WTC11 (cell line): ENCODE measurements around the gene ACIN1. TPM values are rescaled to one million over a fixed set of nuclear protein-coding genes. Genes with fewer than 3 reads are reported as not detected.

Source experiments
- ATAC-seq: fragments of 200-7000 bp; cut with Tn5 transposase; 2 replicates; pipeline ENCODE4 v1.10.0; 2021; ENCODE audit warnings: mild to moderate bottlenecking, moderate library complexity
- CTCF ChIA-PET: fragments of 300-600 bp; sonication (Branson Sonifier 250); formaldehyde crosslinking; loops from one replicate; lab custom pipeline; 2021; ENCODE audit warnings: antibody characterized with exemption; lab: Charles Lee
- POLR2A ChIA-PET: fragments of 350-600 bp; sonication (Branson Sonifier 250); formaldehyde crosslinking; loops from one replicate; lab custom pipeline; 2021; ENCODE audit warnings: antibody characterized with exemption; lab: Charles Lee
- DNase-seq: peaks from one replicate; pipeline ENCODE4 v3.0.0; 2021; ENCODE audit warnings: low spot score
- H3K27ac Mint-ChIP-seq: 2 replicates; pipeline ENCODE4 v1.8.0; 2021; ENCODE audit warnings: mixed read lengths
- H3K27me3 Mint-ChIP-seq: 2 replicates; pipeline ENCODE4 v1.8.0; 2021; ENCODE audit warnings: low read depth, mild to moderate bottlenecking, moderate library complexity, mixed read lengths
- H3K36me3 Mint-ChIP-seq: 2 replicates; pipeline ENCODE4 v1.8.0; 2021; ENCODE audit warnings: mixed read lengths
- H3K4me1 Mint-ChIP-seq: 2 replicates; pipeline ENCODE4 v1.8.0; 2022; ENCODE audit warnings: mixed read lengths
- H3K4me3 Mint-ChIP-seq: 2 replicates; pipeline ENCODE4 v1.8.0; 2021; ENCODE audit warnings: mild to moderate bottlenecking, moderate library complexity, mixed read lengths
- H3K9me3 Mint-ChIP-seq: 2 replicates; pipeline ENCODE4 v1.8.0; 2021; ENCODE audit warnings: mixed read lengths
- CBFB ChIP-seq: sonication (generic); formaldehyde crosslinking; IDR thresholded peaks from 2 replicates; pipeline ENCODE4 v1.8.1; 2022; ENCODE audit warnings: mild to moderate bottlenecking, low read depth, missing genetic modification reagents
- ELF4 ChIP-seq: sonication (generic); formaldehyde crosslinking; IDR thresholded peaks from 2 replicates; pipeline ENCODE4 v1.8.1; 2022; ENCODE audit warnings: low read depth, mild to moderate bottlenecking, moderate library complexity, missing genetic modification reagents
- ETV6 ChIP-seq: sonication (generic); formaldehyde crosslinking; IDR thresholded peaks from 2 replicates; pipeline ENCODE4 v1.8.1; 2022; ENCODE audit warnings: mild to moderate bottlenecking, missing genetic modification reagents
- FOXK1 ChIP-seq: sonication (generic); formaldehyde crosslinking; IDR thresholded peaks from 2 replicates; pipeline ENCODE4 v1.8.0; 2022; ENCODE audit warnings: mild to moderate bottlenecking, moderate library complexity, missing genetic modification reagents
- GRHL2 ChIP-seq: fragments of 250-450 bp; sonication (Bioruptor Pico); IDR thresholded peaks from 2 replicates; pipeline ENCODE4 v1.8.0; 2022; ENCODE audit warnings: mild to moderate bottlenecking, moderate library complexity; ENCODE audit not compliant: insufficient replicate concordance, severe bottlenecking
- MXD4 ChIP-seq: fragments of 250-450 bp; sonication (Bioruptor Pico); IDR thresholded peaks from 2 replicates; pipeline ENCODE4 v1.8.0; 2021; ENCODE audit warnings: mild to moderate bottlenecking, moderate library complexity, borderline replicate concordance
- NFATC4 ChIP-seq: fragments of 250-450 bp; sonication (Bioruptor Pico); IDR thresholded peaks from 2 replicates; pipeline ENCODE4 v1.9.0; 2021; ENCODE audit warnings: mild to moderate bottlenecking
- PRRX2 ChIP-seq: fragments of 250-450 bp; sonication (Bioruptor Pico); IDR thresholded peaks from 2 replicates; pipeline ENCODE4 v1.8.0; 2021; ENCODE audit warnings: mild to moderate bottlenecking
- SMAD3 ChIP-seq: sonication (generic); formaldehyde crosslinking; IDR thresholded peaks from 2 replicates; pipeline ENCODE4 v1.8.0; 2022; ENCODE audit warnings: missing genetic modification reagents, mild to moderate bottlenecking, borderline replicate concordance
- TEAD1 ChIP-seq: sonication (generic); formaldehyde crosslinking; IDR thresholded peaks from 2 replicates; pipeline ENCODE4 v1.8.0; 2022; ENCODE audit warnings: mild to moderate bottlenecking, missing genetic modification reagents
- TEAD4 ChIP-seq: sonication (generic); formaldehyde crosslinking; IDR thresholded peaks from 2 replicates; pipeline ENCODE4 v1.8.0; 2022; ENCODE audit warnings: mild to moderate bottlenecking, missing genetic modification reagents
- ZNF317 ChIP-seq: sonication (generic); formaldehyde crosslinking; IDR thresholded peaks from 2 replicates; pipeline ENCODE4 v1.8.1; 2023; ENCODE audit warnings: low read depth, mild to moderate bottlenecking, moderate library complexity, missing genetic modification reagents, borderline replicate concordance
- ZNF396 ChIP-seq: fragments of 250-450 bp; sonication (Bioruptor Pico); IDR thresholded peaks from 2 replicates; pipeline ENCODE4 v1.8.0; 2021; ENCODE audit warnings: mild to moderate bottlenecking, moderate library complexity, borderline replicate concordance
- ZNF671 ChIP-seq: fragments of 250-450 bp; sonication (Bioruptor Pico); IDR thresholded peaks from 2 replicates; pipeline ENCODE4 v1.8.0; 2021; ENCODE audit warnings: mild to moderate bottlenecking
- total RNA-seq: library from RNA; stranded (reverse); gene quantifications from 3 replicates; pipeline ENCODE4 v1.2.3, GENCODE V29; 2021
- TF ChIP-seq, protein P1 (sequence below): fragments of 250-450 bp; sonication (Bioruptor Pico); IDR thresholded peaks from 2 replicates; pipeline ENCODE4 v1.8.0; 2021; ENCODE audit warnings: mild to moderate bottlenecking
- TF ChIP-seq, protein P2 (sequence below): sonication (generic); formaldehyde crosslinking; conservative IDR thresholded peaks from 2 replicates; pipeline ENCODE4 v1.8.1; 2022; ENCODE audit warnings: mild to moderate bottlenecking, missing genetic modification reagents
- TF ChIP-seq, protein P3 (sequence below): sonication (generic); formaldehyde crosslinking; IDR thresholded peaks from 2 replicates; pipeline ENCODE4 v1.8.1; 2023; ENCODE audit warnings: mild to moderate bottlenecking, missing genetic modification reagents
- TF ChIP-seq, protein P4 (sequence below): sonication (generic); formaldehyde crosslinking; IDR thresholded peaks from 2 replicates; pipeline ENCODE4 v1.8.0; 2022; ENCODE audit warnings: mild to moderate bottlenecking, missing genetic modification reagents

ACIN1 gene
- total RNA-seq, 1 experiment from 2014 or later = 229 TPM

DNA sequence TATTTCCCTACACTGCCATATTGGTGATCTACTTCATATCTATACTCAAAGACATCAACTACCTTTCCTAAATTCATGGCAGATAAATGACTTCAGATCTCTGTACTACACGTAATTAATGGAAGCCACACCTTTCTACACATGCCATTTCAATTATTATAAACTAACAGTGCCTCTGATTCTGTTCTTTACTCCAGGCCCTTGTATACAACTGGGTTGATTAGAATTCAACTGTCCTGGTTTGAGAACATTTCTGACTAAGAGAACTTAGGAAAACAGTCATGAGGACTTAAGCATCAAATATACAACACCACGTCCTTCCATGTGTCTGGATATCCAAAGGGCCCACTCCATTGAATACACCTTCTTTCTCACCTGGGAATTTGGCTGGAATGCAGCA, 1.8 kb downstream of the ACIN1 start:
- no peaks in the 10 kb centered on the region for H3K9me3 Mint-ChIP-seq
- H3K36me3 Mint-ChIP-seq = peaks cover 55% of the 10 kb centered on the region
- H3K27me3 Mint-ChIP-seq = no peaks in the 10 kb centered on the region; the same call in 1 of the 2 replicates
- peaks cover 24% of the 10 kb centered on the region for H3K4me1 Mint-ChIP-seq
- TF ChIP-seq, protein P1, sequence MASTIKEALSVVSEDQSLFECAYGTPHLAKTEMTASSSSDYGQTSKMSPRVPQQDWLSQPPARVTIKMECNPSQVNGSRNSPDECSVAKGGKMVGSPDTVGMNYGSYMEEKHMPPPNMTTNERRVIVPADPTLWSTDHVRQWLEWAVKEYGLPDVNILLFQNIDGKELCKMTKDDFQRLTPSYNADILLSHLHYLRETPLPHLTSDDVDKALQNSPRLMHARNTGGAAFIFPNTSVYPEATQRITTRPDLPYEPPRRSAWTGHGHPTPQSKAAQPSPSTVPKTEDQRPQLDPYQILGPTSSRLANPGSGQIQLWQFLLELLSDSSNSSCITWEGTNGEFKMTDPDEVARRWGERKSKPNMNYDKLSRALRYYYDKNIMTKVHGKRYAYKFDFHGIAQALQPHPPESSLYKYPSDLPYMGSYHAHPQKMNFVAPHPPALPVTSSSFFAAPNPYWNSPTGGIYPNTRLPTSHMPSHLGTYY = no peak
- TF ChIP-seq ETV6 (CRISPR knock-in tag) (no peak), MXD4 (CRISPR knock-in tag) (no peak), ELF4 (CRISPR knock-in tag) (no peak)
- H3K27ac Mint-ChIP-seq = no peak overlapping the region; the same call in 1 of the 2 replicates
- H3K4me3 Mint-ChIP-seq = no peak overlapping the region
- ChIA-PET POLR2A (no interaction called here), CTCF (interaction anchor here (0.5 to 1.7 kb wide), 3 partner anchors 9 to 107 kb away, joined by 3 to 8 read pairs (median 5); no protein-coding TSS in a partner anchor)
- ATAC-seq (no peak), DNase-seq (no peak)

DNA sequence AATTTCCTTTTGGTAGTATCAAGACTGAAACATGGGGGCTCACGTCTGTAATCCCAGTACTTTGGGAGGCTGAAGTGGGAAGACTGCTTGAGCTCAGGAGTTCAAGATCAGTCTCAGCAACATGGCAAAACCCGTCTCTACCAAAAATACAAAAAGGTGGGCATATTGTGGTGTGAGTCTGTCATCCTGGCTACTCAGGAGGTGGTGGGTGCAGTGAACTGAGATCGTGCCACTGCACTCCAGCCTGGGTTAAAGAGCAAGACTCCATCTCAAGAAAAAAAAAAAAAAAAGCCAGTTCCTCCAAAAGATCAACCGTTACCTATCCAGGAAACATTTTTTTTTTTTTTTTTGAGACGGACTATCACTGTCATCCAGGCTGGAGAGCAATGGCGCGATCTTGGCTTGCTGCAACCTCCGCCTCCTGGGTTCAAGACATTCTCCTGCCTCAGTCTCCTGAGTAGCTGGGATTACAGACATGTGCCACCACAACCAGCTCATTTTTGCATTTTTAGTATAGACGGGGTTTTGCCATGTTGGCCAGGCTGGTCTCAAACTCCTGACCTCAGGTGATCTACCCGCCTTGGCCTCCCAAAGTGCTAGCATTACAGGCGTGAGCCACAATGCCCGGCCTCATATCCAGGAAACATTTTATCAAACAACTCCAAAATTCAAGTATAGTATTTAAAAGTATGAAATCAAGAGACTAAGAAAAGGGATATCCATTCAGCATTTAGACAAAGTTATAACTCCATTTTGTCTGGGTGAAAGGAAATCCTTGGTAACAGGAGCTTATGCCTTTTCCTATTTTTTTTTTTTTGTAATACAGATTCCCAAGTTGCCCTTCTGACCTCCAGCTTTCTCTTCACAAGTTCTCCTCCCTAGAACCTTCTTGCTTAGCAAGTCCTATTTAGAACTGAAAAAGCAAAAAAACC, 3.4 kb downstream of the ACIN1 start:
- no peak overlapping the region for H3K4me3 Mint-ChIP-seq
- H3K27me3 Mint-ChIP-seq = no peaks in the 10 kb centered on the region; the same call in 1 of the 2 replicates
- ChIA-PET POLR2A (interaction anchor here (0.7 kb wide), 1 partner anchor 961 kb away, joined by 5 read pairs; no protein-coding TSS in a partner anchor), CTCF (interaction anchor here (1.1 to 1.7 kb wide), 5 partner anchors 15 to 105 kb away, joined by 3 to 8 read pairs (median 5); no protein-coding TSS in a partner anchor)
- peaks cover 57% of the 10 kb centered on the region for H3K36me3 Mint-ChIP-seq
- no peak for ATAC-seq
- no peak overlapping the region for H3K27ac Mint-ChIP-seq
- DNase-seq = no peak
- TF ChIP-seq, protein P2, sequence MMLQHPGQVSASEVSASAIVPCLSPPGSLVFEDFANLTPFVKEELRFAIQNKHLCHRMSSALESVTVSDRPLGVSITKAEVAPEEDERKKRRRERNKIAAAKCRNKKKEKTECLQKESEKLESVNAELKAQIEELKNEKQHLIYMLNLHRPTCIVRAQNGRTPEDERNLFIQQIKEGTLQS (CRISPR knock-in tag) = no peak
- TF ChIP-seq TEAD4 (CRISPR knock-in tag) (no peak), ZNF671 (CRISPR knock-in tag) (no peak), TEAD1 (CRISPR knock-in tag) (no peak), GRHL2 (CRISPR knock-in tag) (no peak), FOXK1 (CRISPR knock-in tag) (no peak), PRRX2 (no peak), CBFB (CRISPR knock-in tag) (no peak), SMAD3 (CRISPR knock-in tag) (no peak), ZNF317 (CRISPR knock-in tag) (no peak), NFATC4 (CRISPR knock-in tag) (no peak), ZNF396 (no peak)
- TF ChIP-seq, protein P3, sequence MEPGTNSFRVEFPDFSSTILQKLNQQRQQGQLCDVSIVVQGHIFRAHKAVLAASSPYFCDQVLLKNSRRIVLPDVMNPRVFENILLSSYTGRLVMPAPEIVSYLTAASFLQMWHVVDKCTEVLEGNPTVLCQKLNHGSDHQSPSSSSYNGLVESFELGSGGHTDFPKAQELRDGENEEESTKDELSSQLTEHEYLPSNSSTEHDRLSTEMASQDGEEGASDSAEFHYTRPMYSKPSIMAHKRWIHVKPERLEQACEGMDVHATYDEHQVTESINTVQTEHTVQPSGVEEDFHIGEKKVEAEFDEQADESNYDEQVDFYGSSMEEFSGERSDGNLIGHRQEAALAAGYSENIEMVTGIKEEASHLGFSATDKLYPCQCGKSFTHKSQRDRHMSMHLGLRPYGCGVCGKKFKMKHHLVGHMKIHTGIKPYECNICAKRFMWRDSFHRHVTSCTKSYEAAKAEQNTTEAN (CRISPR knock-in tag) = no peak
- TF ChIP-seq, protein P4, sequence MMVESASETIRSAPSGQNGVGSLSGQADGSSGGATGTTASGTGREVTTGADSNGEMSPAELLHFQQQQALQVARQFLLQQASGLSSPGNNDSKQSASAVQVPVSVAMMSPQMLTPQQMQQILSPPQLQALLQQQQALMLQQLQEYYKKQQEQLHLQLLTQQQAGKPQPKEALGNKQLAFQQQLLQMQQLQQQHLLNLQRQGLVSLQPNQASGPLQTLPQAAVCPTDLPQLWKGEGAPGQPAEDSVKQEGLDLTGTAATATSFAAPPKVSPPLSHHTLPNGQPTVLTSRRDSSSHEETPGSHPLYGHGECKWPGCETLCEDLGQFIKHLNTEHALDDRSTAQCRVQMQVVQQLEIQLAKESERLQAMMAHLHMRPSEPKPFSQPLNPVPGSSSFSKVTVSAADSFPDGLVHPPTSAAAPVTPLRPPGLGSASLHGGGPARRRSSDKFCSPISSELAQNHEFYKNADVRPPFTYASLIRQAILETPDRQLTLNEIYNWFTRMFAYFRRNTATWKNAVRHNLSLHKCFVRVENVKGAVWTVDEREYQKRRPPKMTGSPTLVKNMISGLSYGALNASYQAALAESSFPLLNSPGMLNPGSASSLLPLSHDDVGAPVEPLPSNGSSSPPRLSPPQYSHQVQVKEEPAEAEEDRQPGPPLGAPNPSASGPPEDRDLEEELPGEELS = no peak
- H3K4me1 Mint-ChIP-seq = peaks cover 13% of the 10 kb centered on the region
- H3K9me3 Mint-ChIP-seq = no peaks in the 10 kb centered on the region
